AG04450 (cell line): ENCODE data around the gene ABI3. TPM values are rescaled to one million over a fixed set of nuclear protein-coding genes. Genes with fewer than 3 reads are reported as not detected.
"Not testable (repeated sequence)": the region's sequence is repeated elsewhere in the genome, so short reads cannot be mapped to it uniquely, and the experiment has no call there.

Experiments used
- CTCF ChIA-PET: fragments of 300-600, 350-600 bp; formaldehyde crosslinking; extraction: SDS; loops from one replicate; lab custom pipeline; 2022; ENCODE audit warnings: antibody characterized with exemption, inconsistent platforms; lab: Charles Lee
- POLR2A ChIA-PET: fragments of 350-600 bp; formaldehyde crosslinking; extraction: SDS; loops from one replicate; lab custom pipeline; 2021; ENCODE audit warnings: antibody characterized with exemption, inconsistent platforms; lab: Yijun Ruan, JAX
- DNase-seq: peaks from one replicate; pipeline ENCODE4 v3.0.0-alpha.2; 2011; ENCODE audit warnings: low read depth, low spot score
- H3K27ac ChIP-seq: one replicate; pipeline ENCODE4 v1.5.1; 2012; ENCODE audit warnings: low read depth, low read length, control low read depth
- H3K27me3 ChIP-seq: one replicate; pipeline ENCODE4 v1.6.0; 2012; ENCODE audit warnings: low read length; ENCODE audit not compliant: control insufficient read depth, insufficient read depth
- H3K4me3 ChIP-seq: 2 replicates; pipeline ENCODE4 v1.5.1; 2011; ENCODE audit warnings: mild to moderate bottlenecking, low read depth, low read length, control low read depth
- H3K9me3 ChIP-seq: 2 replicates; pipeline ENCODE4 v1.5.1; 2012; ENCODE audit warnings: low read length; ENCODE audit not compliant: control insufficient read depth, insufficient read depth
- polyA plus RNA-seq: library from polyadenylated mRNA; depleted of rRNA; stranded (reverse); fragments of >200 nt; gene quantifications from 2 replicates; pipeline ENCODE4 v1.2.3, GENCODE V29; 2011; rRNA removed
- TF ChIP-seq, protein P1 (sequence below): IDR thresholded peaks from 2 replicates; pipeline ENCODE4 v1.5.1; 2011; ENCODE audit warnings: low read depth, low read length, control low read depth, inconsistent platforms

The ABI3 gene
- polyA plus RNA-seq, 1 experiment = 0.21 TPM

DNA sequence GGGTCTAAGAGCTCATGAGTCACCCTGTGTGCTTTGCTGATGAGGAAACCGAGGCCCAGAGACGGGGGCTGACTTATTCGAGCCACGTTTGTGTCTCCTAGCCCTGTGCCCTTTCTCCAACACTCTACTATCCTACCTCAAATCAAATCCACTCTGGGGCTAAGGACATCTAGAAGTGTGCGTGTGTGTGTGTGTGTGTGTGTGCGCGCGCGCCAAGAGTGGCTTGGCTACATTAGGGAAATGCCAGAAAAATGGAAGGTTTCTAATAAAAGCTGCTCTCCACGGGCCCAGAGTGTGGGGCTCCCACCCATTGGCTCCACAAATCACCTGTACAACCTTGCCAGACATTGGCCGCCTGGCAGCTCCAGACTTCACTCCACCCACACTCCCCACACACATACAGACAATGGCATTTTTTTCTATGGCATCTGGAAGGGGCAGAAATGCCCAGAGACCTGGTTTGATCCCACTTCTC, 50.3 kb downstream of the ABI3 start:
- ChIA-PET POLR2A (interaction anchor here (0.7 kb wide), 1 partner anchor 38 kb away, joined by 4 read pairs; no protein-coding TSS in a partner anchor), CTCF (interaction anchor here (1.3 to 1.4 kb wide), 2 partner anchors 30 to 37 kb away, joined by 3 to 5 read pairs; no protein-coding TSS in a partner anchor)
- peak; percentile 33 for DNase-seq
- no peaks in the 10 kb centered on the region for H3K9me3 ChIP-seq
- peak overlapping the region; percentile 54 for H3K4me3 ChIP-seq
- TF ChIP-seq, protein P1, sequence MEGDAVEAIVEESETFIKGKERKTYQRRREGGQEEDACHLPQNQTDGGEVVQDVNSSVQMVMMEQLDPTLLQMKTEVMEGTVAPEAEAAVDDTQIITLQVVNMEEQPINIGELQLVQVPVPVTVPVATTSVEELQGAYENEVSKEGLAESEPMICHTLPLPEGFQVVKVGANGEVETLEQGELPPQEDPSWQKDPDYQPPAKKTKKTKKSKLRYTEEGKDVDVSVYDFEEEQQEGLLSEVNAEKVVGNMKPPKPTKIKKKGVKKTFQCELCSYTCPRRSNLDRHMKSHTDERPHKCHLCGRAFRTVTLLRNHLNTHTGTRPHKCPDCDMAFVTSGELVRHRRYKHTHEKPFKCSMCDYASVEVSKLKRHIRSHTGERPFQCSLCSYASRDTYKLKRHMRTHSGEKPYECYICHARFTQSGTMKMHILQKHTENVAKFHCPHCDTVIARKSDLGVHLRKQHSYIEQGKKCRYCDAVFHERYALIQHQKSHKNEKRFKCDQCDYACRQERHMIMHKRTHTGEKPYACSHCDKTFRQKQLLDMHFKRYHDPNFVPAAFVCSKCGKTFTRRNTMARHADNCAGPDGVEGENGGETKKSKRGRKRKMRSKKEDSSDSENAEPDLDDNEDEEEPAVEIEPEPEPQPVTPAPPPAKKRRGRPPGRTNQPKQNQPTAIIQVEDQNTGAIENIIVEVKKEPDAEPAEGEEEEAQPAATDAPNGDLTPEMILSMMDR = no peak
- H3K27me3 ChIP-seq = peaks cover 3% of the 10 kb centered on the region
- H3K27ac ChIP-seq = no peak overlapping the region

DNA sequence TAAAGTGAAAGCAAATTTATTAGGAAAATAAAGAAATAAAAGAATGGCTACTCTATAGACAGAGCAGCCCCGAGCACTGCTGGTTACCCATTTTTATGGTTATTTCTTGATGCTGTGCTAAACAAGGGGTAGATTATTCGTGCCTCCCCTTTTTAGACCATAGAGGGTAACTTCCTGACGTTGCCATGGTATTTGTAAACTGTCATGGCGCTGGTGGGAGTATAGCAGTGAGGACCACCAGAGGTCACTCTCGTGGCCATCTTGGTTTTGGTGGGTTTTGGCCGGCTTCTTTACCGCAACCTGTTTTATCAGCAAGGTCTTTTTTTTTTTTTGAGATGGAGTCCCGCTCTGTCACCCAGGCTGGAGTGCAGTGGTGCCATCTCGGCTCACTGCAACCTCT, 51.0 kb downstream of the ABI3 start:
- POLR2A ChIA-PET, H3K27ac ChIP-seq, H3K4me3 ChIP-seq, H3K9me3 ChIP-seq, DNase-seq, H3K27me3 ChIP-seq: not testable (repeated sequence)
- CTCF ChIA-PET = interaction anchor here (1.1 to 1.3 kb wide), 2 partner anchors 37 to 81 kb away, joined by 3 read pairs; no protein-coding TSS in a partner anchor

DNA sequence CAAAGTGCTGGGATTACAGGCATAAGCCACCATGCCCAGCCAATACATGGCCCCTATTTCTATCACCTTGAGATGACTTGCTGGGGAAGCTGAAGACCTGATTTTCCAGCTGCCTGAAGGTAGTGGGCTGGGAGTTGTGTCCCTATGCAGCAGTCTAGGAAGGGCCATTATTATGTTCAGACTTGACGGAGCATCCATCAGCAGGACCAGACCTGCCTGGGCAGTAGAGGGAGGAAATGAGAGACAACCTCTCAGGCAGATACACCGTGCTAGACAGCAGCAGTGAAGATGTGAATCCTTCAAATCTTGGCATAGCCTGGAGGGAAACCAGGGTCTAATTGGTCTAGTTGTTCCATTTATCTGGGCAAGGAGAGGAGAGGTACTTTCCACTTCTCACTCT, 55.7 kb downstream of the ABI3 start:
- Histone ChIP-seq H3K27me3 (peaks cover 5% of the 10 kb centered on the region), H3K4me3 (no peak overlapping the region), H3K9me3 (no peaks in the 10 kb centered on the region), H3K27ac (no peak overlapping the region)
- TF ChIP-seq, protein P1 = no peak
- CTCF ChIA-PET = no interaction called here
- POLR2A ChIA-PET = no interaction called here
- no peak for DNase-seq

DNA sequence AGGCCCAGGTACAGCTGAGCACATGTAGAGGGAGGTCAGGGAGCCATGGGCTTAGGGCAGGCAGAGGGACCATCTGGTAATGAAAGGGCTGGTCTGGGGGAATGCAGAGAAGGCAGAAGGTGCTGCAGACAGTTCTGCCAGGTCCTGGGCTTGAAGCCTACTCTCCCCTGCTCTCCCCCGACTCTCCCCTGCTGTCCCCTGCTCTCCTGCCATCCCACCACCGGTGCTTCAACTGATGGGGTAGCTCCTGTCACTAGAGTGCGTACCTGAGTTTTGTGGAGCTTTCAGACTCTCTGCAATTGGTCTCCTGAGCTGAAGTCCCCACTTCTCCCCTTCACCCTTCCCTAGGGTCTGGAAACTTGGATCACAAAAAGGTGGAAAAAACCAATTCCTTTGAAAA, 57.4 kb downstream of the ABI3 start:
- Histone ChIP-seq H3K4me3 (no peak overlapping the region), H3K27ac (no peak overlapping the region), H3K27me3 (peaks cover 5% of the 10 kb centered on the region), H3K9me3 (no peaks in the 10 kb centered on the region)
- TF ChIP-seq, protein P1 = no peak
- no peak for DNase-seq
- CTCF ChIA-PET = no interaction called here
- POLR2A ChIA-PET = no interaction called here

DNA sequence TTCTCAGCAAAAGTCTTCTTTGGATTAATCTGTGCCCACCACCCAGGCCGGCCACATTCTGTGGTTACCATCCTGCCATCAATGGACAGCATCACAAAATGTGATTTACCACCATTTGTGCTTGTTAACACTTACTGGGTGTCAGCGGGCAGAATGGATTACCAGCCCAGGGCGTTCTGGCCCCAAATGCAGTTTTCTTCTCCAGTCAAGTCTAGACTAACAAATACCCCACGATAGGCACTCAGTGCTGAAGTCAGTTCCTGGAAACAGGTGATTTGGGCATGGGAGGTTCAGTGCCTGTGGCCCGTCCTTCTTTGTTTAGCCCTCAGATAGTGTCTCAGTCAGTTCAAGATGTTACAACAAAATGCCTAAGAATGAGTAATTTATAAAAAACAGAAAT, 58.8 kb downstream of the ABI3 start:
- H3K4me3 ChIP-seq = no peak overlapping the region
- TF ChIP-seq, protein P1 = no peak
- no peaks in the 10 kb centered on the region for H3K9me3 ChIP-seq
- ChIA-PET POLR2A (no interaction called here), CTCF (no interaction called here)
- DNase-seq = no peak
- peaks cover 2% of the 10 kb centered on the region for H3K27me3 ChIP-seq
- no peak overlapping the region for H3K27ac ChIP-seq

Other genes with a start within 250 kb of the ABI3 start
- 0.25 and 0.38 TPM in 2 replicates for gene GIP, start 242.1 kb upstream of the ABI3 start, polyA plus RNA-seq
- gene IGF2BP1, start 213.3 kb upstream of the ABI3 start, polyA plus RNA-seq = 9.9 and 11.7 TPM in 2 replicates
- gene B4GALNT2, start 77.9 kb upstream of the ABI3 start, polyA plus RNA-seq = 0.01 TPM in 2 replicates
- gene GNGT2, start 133 bp upstream of the ABI3 start, polyA plus RNA-seq = 0.16 and 0.21 TPM in 2 replicates
- 0.05 and 0.09 TPM in 2 replicates for gene PHOSPHO1, start 20.1 kb downstream of the ABI3 start, polyA plus RNA-seq
- 7.5 and 9.0 TPM in 2 replicates for gene ZNF652, start 151.5 kb downstream of the ABI3 start, polyA plus RNA-seq
- 228 and 263 TPM in 2 replicates for gene PHB1, start 204.2 kb downstream of the ABI3 start, polyA plus RNA-seq